Body of pancreas (tissue), 4 donors: ENCODE results near the gene CEP250.

Experiments used
- POLR2A ChIP-seq, 3 donors: fragments of 450-650 bp; IDR thresholded peaks; one replicate each; pipeline ENCODE4 v1.6.1; 2016; ENCODE audit warnings: antibody characterized with exemption in 3 of 3, mild to moderate bottlenecking in 2 of 3
- TF ChIP-seq, protein P1 (sequence below), 7 experiments: fragments of 450-650 bp in 4 of 7; fragments of 200-600 bp in 3 of 7; sonication (generic) in 3 of 7; IDR thresholded peaks; one replicate each; pipeline ENCODE4 v1.5.1; 2016 to 2019; ENCODE audit warnings: antibody characterized with exemption in 7 of 7

DNA sequence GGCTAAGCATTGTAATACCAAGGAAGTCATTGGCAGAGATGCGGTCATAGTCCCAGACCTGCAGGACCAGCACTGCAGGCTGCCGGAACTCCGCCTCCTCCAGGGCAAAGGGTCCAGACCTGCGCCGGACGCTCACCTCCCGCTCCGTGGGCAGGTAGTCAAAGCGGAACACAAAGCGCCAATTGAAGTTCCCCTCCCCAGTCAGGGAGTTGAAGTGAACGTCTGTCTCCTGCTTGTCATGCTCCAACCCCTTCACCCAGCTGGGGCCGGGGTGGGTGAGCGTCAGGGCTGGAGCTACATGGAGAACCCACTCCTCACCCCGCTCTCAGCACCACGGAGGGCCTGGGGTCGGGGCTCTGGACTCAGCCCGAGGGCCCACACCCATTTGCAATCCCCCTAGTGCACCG is 104.7 kb downstream of the CEP250 start:
- no peak for TF ChIP-seq POLR2A (IDR thresholded peaks at IDR 0.05)
- TF ChIP-seq, protein P1, sequence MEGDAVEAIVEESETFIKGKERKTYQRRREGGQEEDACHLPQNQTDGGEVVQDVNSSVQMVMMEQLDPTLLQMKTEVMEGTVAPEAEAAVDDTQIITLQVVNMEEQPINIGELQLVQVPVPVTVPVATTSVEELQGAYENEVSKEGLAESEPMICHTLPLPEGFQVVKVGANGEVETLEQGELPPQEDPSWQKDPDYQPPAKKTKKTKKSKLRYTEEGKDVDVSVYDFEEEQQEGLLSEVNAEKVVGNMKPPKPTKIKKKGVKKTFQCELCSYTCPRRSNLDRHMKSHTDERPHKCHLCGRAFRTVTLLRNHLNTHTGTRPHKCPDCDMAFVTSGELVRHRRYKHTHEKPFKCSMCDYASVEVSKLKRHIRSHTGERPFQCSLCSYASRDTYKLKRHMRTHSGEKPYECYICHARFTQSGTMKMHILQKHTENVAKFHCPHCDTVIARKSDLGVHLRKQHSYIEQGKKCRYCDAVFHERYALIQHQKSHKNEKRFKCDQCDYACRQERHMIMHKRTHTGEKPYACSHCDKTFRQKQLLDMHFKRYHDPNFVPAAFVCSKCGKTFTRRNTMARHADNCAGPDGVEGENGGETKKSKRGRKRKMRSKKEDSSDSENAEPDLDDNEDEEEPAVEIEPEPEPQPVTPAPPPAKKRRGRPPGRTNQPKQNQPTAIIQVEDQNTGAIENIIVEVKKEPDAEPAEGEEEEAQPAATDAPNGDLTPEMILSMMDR (IDR thresholded peaks at IDR 0.05) = no peak
